LNCaP clone FGC (cell line): ENCODE data around the gene DPH2.

Source experiments
- DNase-seq: peaks from one replicate; pipeline ENCODE4 v3.0.0-alpha.2; 2011; ENCODE audit warnings: low read depth
- H3K4me3 ChIP-seq: 2 replicates; pipeline ENCODE4 v1.5.1; 2011; ENCODE audit warnings: mild to moderate bottlenecking, low read depth, low read length, control low read depth
- CTCF ChIP-seq: IDR thresholded peaks from 2 replicates; pipeline ENCODE4 v1.5.1; 2012; ENCODE audit warnings: mild to moderate bottlenecking; ENCODE audit not compliant: control insufficient read depth, insufficient read depth; ENCODE audit errors: extremely low read depth

Gene DPH2

DNA sequence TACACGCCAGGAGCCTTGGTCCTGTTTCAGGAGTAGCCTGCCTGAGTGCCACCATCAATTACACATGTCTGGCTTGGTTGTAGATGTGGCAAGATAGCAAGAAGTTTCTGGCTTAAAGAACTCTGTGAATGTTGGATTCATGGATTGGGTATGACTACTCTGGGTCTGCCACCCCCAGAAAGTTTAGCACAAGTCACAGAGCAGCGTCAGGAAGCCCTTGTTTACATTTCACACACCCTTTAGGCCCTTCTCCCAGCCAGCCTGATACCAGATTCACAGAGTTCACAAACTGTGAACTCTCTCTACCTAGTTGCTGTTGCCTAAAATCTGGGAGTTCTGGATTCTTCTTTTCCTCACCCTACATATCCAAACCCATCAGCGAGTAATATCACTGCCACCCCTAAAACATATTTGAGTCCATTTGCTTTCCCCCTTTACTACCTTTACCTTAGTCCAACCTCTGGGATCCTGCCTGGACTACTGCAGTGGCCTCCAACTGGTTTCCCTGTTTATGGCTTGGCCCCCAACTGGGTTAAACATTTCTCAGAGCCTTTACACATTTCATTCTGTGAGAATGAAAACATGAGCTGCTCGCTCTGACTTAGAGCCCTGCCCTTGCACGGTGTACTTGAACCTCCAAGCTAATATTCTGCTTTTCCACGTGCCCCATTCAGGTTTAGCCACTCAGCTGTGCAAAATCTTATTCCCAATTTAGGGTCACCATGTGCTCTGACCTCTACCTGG is 17.5 kb downstream of the DPH2 start:
- DNase-seq, result no peak
- no peak for TF ChIP-seq CTCF
- no peak overlapping the region for H3K4me3 ChIP-seq

- DNase-seq, result no peak
- peak; percentile 26; the same call in 1 of the 2 replicates for TF ChIP-seq CTCF
- H3K4me3 ChIP-seq, result peak overlapping the region; percentile 62
Measured at GRCh38 chr1:43990271-43991199, 20.7 kb downstream of the DPH2 start.

GRCh38 chr1:43991200-43991475 is 21.3 kb downstream of the DPH2 start:
- DNase-seq, result no peak
- no peak for TF ChIP-seq CTCF
- peak overlapping the region; percentile 62 for H3K4me3 ChIP-seq

GRCh38 chr1:43991476-43992231 is 21.8 kb downstream of the DPH2 start, which contains the start of gene CCDC24:
Gene CCDC24, plus strand, starts transcription at chr1:43991599. Its CDS starts 280 bp downstream, at chr1:43991879.
- peak within 1 kb of the TSS; percentile 62 for H3K4me3 ChIP-seq
- DNase-seq, result peak; percentile 64
- TF ChIP-seq CTCF, result no peak

DNA sequence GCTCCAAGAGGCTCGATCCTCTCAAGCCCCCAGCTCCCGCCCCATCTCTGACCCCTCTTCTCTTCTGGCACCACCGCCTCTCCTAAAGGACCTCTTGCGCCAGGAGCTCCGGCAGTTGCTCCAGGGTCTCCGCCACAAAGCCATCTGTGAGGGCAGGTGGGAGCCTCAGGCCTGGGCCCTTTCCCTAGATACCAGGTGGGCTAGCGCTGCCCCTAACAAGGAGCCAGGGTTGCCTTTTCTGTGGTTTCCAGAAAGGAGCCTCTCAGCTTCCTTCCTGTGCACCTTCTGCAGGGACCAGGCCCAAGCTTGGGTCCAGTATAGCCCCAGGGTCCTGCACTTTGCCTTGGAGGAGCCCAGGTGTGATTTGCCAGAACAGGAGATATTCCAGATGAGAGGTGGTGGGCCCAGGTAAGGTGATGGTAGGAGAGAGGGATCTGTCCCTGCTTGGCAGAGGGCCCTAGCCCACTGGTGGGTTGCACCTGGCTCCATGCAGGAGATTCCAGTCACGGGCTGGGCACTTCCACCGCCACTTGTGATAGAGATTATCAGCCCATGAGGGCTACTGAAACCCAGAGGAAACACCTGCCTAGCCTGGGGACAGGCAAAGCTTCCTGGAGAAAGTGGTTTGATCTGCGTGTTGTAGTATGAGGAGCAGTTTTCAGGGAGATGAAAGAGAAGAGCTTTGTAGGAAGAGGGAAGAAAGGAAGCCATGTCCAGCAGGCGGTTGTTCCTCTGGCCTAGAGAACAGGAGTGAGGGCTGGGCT is 22.6 kb downstream of the DPH2 start:
- H3K4me3 ChIP-seq, result peak overlapping the region; percentile 62
- no peak for DNase-seq
- no peak for TF ChIP-seq CTCF
